Measurements from ENCODE around the gene SEMA6D.

DNA sequence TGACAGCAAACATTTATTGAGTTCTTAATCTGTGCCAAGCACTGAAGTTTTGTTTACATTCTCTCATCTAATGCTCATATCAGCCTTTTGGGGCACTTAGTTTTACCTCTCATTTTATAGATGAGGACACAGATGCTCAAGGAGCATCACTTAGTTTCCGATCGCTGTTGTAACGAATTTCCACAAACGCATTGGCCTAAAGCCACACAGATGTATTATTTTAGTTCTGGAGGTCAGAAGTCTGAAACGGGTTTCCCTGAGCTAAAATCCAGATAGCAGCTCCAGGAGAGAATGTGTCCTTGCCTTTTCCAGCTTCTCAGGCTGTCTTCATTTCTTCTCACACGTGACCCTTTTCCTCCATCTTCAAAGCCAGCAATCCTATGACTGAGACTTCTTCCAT is 11.1 kb downstream of the SEMA6D start:
- TF ChIP-seq, protein P1, sequence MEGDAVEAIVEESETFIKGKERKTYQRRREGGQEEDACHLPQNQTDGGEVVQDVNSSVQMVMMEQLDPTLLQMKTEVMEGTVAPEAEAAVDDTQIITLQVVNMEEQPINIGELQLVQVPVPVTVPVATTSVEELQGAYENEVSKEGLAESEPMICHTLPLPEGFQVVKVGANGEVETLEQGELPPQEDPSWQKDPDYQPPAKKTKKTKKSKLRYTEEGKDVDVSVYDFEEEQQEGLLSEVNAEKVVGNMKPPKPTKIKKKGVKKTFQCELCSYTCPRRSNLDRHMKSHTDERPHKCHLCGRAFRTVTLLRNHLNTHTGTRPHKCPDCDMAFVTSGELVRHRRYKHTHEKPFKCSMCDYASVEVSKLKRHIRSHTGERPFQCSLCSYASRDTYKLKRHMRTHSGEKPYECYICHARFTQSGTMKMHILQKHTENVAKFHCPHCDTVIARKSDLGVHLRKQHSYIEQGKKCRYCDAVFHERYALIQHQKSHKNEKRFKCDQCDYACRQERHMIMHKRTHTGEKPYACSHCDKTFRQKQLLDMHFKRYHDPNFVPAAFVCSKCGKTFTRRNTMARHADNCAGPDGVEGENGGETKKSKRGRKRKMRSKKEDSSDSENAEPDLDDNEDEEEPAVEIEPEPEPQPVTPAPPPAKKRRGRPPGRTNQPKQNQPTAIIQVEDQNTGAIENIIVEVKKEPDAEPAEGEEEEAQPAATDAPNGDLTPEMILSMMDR (IDR thresholded peaks at IDR 0.05; ENCODE audit: poor library complexity), result no peak
- no peak for TF ChIP-seq EZH2phosphoT487 (IDR thresholded peaks at IDR 0.05; ENCODE audit: low read depth, severe bottlenecking, unreplicated experiment)
- TF ChIP-seq EZH2 (IDR thresholded peaks at IDR 0.05; ENCODE audit: borderline replicate concordance), result no peak

All from hepatocyte (in vitro differentiated cells).